ENCODE measurements around the gene SPRYD7.

The SPRYD7 gene

GRCh38 chr13:49895826-49896225 lies 40.3 kb downstream of the SPRYD7 start:
- no peak overlapping the region for H3K9ac ChIP-seq (ENCODE audit: insufficient read length)
- no peak overlapping the region for H3K4me3 ChIP-seq
- no peak overlapping the region for H3K27ac ChIP-seq
- DNase-seq (ENCODE audit: low read depth, low spot score) = no peak
- no peaks in the 10 kb centered on the region for H3K9me3 ChIP-seq (ENCODE audit: low read depth, low read length)
- TF ChIP-seq POLR2AphosphoS5 (IDR thresholded peaks at IDR 0.05; ENCODE audit: borderline replicate concordance, low read depth, low read length) (no peak), EZH2 (IDR thresholded peaks at IDR 0.05) (no peak), FOXP2 (optimal IDR thresholded peaks at IDR 0.05; ENCODE audit: control extremely low read depth, extremely low read length, insufficient read depth) (no peak)
- no peaks in the 10 kb centered on the region for H3K36me3 ChIP-seq (ENCODE audit: insufficient read depth, low read length)

GRCh38 chr13:49893591-49893990 lies 42.5 kb downstream of the SPRYD7 start:
- no peak for DNase-seq (ENCODE audit: low read depth, low spot score)
- H3K27ac ChIP-seq = no peak overlapping the region
- no peaks in the 10 kb centered on the region for H3K36me3 ChIP-seq (ENCODE audit: insufficient read depth, low read length)
- no peak overlapping the region for H3K4me3 ChIP-seq
- TF ChIP-seq FOXP2 (optimal IDR thresholded peaks at IDR 0.05; ENCODE audit: control extremely low read depth, extremely low read length, insufficient read depth) (no peak), EZH2 (IDR thresholded peaks at IDR 0.05) (no peak), POLR2AphosphoS5 (IDR thresholded peaks at IDR 0.05; ENCODE audit: borderline replicate concordance, low read depth, low read length) (no peak)
- H3K9me3 ChIP-seq (ENCODE audit: low read depth, low read length) = no peaks in the 10 kb centered on the region
- no peak overlapping the region for H3K9ac ChIP-seq (ENCODE audit: insufficient read length)

- Histone ChIP-seq H3K36me3 (ENCODE audit: insufficient read depth, low read length) (no peaks in the 10 kb centered on the region), H3K9me3 (ENCODE audit: low read depth, low read length) (no peaks in the 10 kb centered on the region), H3K9ac (ENCODE audit: insufficient read length) (no peak overlapping the region), H3K4me3 (no peak overlapping the region), H3K27ac (no peak overlapping the region)
- no peak for DNase-seq (ENCODE audit: low read depth, low spot score)
- TF ChIP-seq EZH2 (IDR thresholded peaks at IDR 0.05) (no peak), POLR2AphosphoS5 (IDR thresholded peaks at IDR 0.05; ENCODE audit: borderline replicate concordance, low read depth, low read length) (no peak), FOXP2 (optimal IDR thresholded peaks at IDR 0.05; ENCODE audit: control extremely low read depth, extremely low read length, insufficient read depth) (no peak)
These were observed 45.8 kb downstream of the SPRYD7 start for GRCh38 chr13:49890376-49890775.

DNA sequence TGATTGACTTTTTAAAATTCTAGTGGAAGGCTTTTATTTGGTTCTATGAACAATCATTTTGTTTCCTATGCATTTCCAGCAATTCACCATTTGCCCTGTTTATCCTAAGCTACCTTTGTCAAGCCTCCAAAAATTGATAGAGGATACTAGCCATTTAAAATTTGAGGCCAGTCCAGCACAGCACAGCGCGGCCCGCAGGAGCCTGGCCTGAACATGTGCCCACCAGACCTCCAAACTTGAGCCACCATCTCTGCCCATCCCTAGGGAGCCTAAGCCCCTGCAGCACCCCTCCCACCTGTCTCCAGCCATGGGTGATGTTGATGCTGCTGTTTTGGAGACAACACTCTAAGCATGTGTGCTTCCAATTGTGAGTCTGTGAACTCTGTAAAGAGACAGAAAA lies 57.5 kb downstream of the SPRYD7 start:
- TF ChIP-seq FOXP2 (optimal IDR thresholded peaks at IDR 0.05; ENCODE audit: control extremely low read depth, extremely low read length, insufficient read depth) (no peak), EZH2 (IDR thresholded peaks at IDR 0.05) (no peak), POLR2AphosphoS5 (IDR thresholded peaks at IDR 0.05; ENCODE audit: borderline replicate concordance, low read depth, low read length) (no peak)
- no peak for DNase-seq (ENCODE audit: low read depth, low spot score)
- Histone ChIP-seq H3K27ac (no peak overlapping the region), H3K9ac (ENCODE audit: insufficient read length) (no peak overlapping the region), H3K36me3 (ENCODE audit: insufficient read depth, low read length) (no peaks in the 10 kb centered on the region), H3K9me3 (ENCODE audit: low read depth, low read length) (no peaks in the 10 kb centered on the region), H3K4me3 (no peak overlapping the region)

GRCh38 chr13:49877629-49878218 lies 58.4 kb downstream of the SPRYD7 start:
- no peak for DNase-seq (ENCODE audit: low read depth, low spot score)
- Histone ChIP-seq H3K36me3 (ENCODE audit: insufficient read depth, low read length) (no peaks in the 10 kb centered on the region), H3K27ac (no peak overlapping the region), H3K9ac (ENCODE audit: insufficient read length) (no peak overlapping the region), H3K4me3 (no peak overlapping the region), H3K9me3 (ENCODE audit: low read depth, low read length) (no peaks in the 10 kb centered on the region)
- TF ChIP-seq EZH2 (IDR thresholded peaks at IDR 0.05) (no peak), FOXP2 (optimal IDR thresholded peaks at IDR 0.05; ENCODE audit: control extremely low read depth, extremely low read length, insufficient read depth) (no peak), POLR2AphosphoS5 (IDR thresholded peaks at IDR 0.05; ENCODE audit: borderline replicate concordance, low read depth, low read length) (no peak)

- no peak overlapping the region for H3K9ac ChIP-seq (ENCODE audit: insufficient read length)
- H3K27ac ChIP-seq = no peak overlapping the region
- H3K9me3 ChIP-seq (ENCODE audit: low read depth, low read length) = no peaks in the 10 kb centered on the region
- H3K36me3 ChIP-seq (ENCODE audit: insufficient read depth, low read length) = no peaks in the 10 kb centered on the region
- no peak for DNase-seq (ENCODE audit: low read depth, low spot score)
- no peak for TF ChIP-seq EZH2 (IDR thresholded peaks at IDR 0.05)
- TF ChIP-seq POLR2AphosphoS5 (IDR thresholded peaks at IDR 0.05; ENCODE audit: borderline replicate concordance, low read depth, low read length) = no peak
- TF ChIP-seq FOXP2 (optimal IDR thresholded peaks at IDR 0.05; ENCODE audit: control extremely low read depth, extremely low read length, insufficient read depth) = no peak
- no peak overlapping the region for H3K4me3 ChIP-seq
These were observed 61.7 kb downstream of the SPRYD7 start for GRCh38 chr13:49874430-49874829.

- no peak overlapping the region for H3K9ac ChIP-seq (ENCODE audit: insufficient read length)
- H3K9me3 ChIP-seq (ENCODE audit: low read depth, low read length) = no peaks in the 10 kb centered on the region
- TF ChIP-seq POLR2AphosphoS5 (IDR thresholded peaks at IDR 0.05; ENCODE audit: borderline replicate concordance, low read depth, low read length) (no peak), FOXP2 (optimal IDR thresholded peaks at IDR 0.05; ENCODE audit: control extremely low read depth, extremely low read length, insufficient read depth) (no peak), EZH2 (IDR thresholded peaks at IDR 0.05) (no peak)
- DNase-seq (ENCODE audit: low read depth, low spot score) = no peak
- no peak overlapping the region for H3K4me3 ChIP-seq
- no peak overlapping the region for H3K27ac ChIP-seq
- H3K36me3 ChIP-seq (ENCODE audit: insufficient read depth, low read length) = no peaks in the 10 kb centered on the region
These were observed 66.6 kb downstream of the SPRYD7 start for GRCh38 chr13:49869519-49869918.

- TF ChIP-seq EZH2 (IDR thresholded peaks at IDR 0.05) (no peak), POLR2AphosphoS5 (IDR thresholded peaks at IDR 0.05; ENCODE audit: borderline replicate concordance, low read depth, low read length) (no peak), FOXP2 (optimal IDR thresholded peaks at IDR 0.05; ENCODE audit: control extremely low read depth, extremely low read length, insufficient read depth) (no peak)
- H3K27ac ChIP-seq = no peak overlapping the region
- H3K9ac ChIP-seq (ENCODE audit: insufficient read length) = no peak overlapping the region
- no peaks in the 10 kb centered on the region for H3K36me3 ChIP-seq (ENCODE audit: insufficient read depth, low read length)
- H3K9me3 ChIP-seq (ENCODE audit: low read depth, low read length) = no peaks in the 10 kb centered on the region
- no peak for DNase-seq (ENCODE audit: low read depth, low spot score)
- no peak overlapping the region for H3K4me3 ChIP-seq
These were observed 68.3 kb downstream of the SPRYD7 start for GRCh38 chr13:49867834-49868233.

- Histone ChIP-seq H3K27ac (no peak overlapping the region), H3K9ac (ENCODE audit: insufficient read length) (no peak overlapping the region), H3K36me3 (ENCODE audit: insufficient read depth, low read length) (no peaks in the 10 kb centered on the region), H3K9me3 (ENCODE audit: low read depth, low read length) (no peaks in the 10 kb centered on the region), H3K4me3 (no peak overlapping the region)
- DNase-seq (ENCODE audit: low read depth, low spot score) = no peak
- TF ChIP-seq EZH2 (IDR thresholded peaks at IDR 0.05) (no peak), FOXP2 (optimal IDR thresholded peaks at IDR 0.05; ENCODE audit: control extremely low read depth, extremely low read length, insufficient read depth) (no peak), POLR2AphosphoS5 (IDR thresholded peaks at IDR 0.05; ENCODE audit: borderline replicate concordance, low read depth, low read length) (no peak)
These were observed 70.9 kb downstream of the SPRYD7 start for GRCh38 chr13:49865218-49865617.
